GM18520 (cell line): ENCODE results near the gene PHKA1.
"Not testable (repeated sequence)": the region's sequence is repeated elsewhere in the genome, so short reads cannot be mapped to it uniquely, and the experiment has no call there.

Experiments
- ATAC-seq: cut with Tn5 transposase; IDR thresholded peaks from one replicate; pipeline ENCODE4 v1.9.1; 2021; ENCODE audit not compliant: unreplicated experiment

PHKA1 gene

DNA sequence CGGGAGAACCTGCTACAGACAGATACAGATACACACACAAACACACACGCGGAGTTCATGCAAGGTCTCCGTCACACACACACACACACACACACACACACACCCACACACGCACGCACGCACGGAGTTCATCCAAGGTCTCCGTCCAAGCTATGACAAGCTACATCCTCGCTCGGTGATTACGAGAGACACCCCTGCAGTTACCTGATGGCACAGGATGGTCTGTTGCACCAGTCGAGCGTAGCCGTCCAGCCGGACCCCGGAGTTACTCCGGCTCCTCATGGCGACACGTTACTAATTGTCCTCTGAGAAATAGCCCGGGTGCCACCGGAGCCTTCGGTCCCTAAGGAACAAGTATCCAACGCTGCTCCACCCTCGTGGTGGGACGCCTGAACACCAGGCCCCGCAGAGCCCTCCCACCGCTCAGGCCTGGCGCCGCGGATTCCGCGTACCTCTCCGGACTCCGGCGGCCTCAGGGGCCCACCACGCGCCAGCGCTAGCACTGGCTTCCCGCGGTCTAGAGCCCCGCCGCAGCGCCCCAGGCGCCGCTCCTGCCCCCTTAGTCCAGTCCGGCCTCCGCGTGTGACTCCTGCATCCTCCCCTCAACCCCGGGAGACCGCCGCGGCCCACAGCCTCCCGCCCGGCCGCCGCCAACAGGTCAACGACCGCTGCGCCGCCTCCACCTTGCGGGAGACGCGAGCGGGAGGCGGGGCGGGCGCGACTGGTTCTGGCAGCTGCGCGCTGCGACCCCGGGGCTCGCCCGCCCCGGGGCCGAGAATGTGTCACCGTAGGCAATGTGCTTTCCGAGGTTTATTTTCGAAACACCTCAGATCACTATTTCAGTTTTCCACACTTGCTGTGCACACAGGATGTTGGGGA, at the start of gene PHKA1:
TSS of gene PHKA1 (minus strand) at position 708 of the 879 bp plus-strand sequence. CDS start at position 282, 426 bp downstream.
- ATAC-seq: not testable (repeated sequence)

DNA sequence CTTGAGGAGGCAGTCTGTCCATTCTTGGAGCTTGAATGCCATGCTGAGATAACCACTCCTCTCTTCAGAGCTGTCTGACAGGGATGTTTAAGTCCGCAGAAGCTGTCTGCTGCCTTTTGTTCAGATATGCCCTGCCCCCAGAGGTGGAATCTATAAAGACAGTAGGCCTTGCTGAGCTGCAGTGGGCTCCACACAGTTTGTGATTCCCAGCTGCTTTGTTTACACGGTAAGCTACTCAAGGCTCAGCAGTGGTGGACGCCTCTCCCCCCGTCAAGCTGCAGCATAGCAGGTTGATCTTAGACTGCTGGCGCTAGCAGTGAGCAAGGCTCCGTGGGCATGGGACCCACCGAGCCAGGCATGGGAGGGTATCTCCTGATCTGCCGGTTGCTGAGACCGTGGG, 46.3 kb upstream of the PHKA1 start:
- ATAC-seq: not testable (repeated sequence)

DNA sequence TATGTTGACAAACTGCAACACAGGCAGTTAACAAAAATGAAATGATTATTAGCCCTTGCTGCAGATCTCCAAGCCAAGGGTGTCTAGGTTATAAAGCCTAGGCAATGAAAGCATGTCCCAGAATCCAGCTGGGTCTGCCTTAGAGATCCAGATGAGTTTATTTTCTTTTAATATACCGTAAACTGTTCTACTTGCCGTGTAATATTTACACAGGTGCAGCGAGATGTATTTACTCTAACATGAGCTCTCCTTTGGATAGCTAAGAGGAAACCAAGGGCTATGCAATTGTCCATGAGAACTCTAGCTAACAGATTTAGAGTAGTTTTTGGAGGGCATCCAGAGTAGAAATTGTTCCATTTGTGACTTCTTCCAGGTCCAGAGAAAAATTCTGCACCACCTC, 34.4 kb upstream of the PHKA1 start:
- ATAC-seq: not testable (repeated sequence)

DNA sequence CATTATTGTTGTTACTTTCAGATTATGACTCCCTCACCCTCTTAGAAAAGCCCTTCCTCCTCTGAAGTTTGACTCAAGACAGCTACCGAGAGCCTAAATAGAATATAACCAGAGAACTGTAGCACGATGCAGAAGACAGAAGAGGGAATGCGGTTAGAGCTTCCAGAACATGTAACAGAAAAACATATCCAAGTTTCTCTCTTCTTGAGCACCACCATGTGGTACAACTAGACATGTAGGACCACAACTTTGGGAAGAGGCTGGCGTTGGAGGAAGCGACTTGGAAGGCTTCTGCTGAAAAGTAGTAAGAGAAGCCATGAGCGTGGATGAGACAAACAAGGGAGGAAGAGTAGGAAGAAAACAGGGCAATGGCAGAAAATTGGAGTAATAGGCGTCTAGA, 31.4 kb upstream of the PHKA1 start:
- ATAC-seq: not testable (repeated sequence)

DNA sequence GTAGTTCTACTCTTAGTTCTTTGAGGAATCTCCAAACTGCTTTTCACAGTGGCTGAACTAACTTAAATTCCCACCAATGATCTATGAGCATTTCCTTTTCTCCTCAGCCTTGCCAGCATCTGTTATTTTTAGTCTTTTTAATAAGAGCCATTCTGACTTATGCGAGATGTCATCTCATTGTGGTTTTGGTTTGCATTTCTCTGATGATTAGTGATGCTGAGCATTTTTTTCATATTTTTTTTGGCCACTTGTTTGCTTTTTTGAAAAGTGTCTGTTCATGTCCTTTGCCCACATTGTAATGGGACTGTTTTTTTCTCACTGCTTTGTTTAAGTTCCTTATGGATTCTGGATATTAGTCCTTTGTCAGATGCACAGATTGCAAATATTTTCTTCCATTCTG, 21.5 kb upstream of the PHKA1 start:
- no peak for ATAC-seq

DNA sequence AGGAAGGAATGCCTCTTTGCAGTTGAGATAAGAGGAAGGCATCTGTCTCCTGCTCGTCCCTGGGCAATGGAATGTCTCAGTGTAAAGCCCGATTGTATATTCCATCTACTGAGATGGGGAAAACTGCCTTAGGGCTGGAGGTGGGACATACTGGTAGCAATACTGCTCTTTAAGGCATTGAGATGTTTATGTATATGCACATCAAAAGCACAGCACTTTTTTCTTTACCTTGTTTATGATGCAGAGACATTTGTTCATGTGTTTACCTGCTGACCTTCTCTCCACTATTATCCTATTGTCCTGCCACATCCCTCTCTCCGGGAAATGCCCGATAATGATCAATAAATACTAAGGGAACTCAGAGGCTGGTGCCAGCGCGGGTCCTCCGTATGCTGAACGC, 19.5 kb upstream of the PHKA1 start:
- ATAC-seq: not testable (repeated sequence)

DNA sequence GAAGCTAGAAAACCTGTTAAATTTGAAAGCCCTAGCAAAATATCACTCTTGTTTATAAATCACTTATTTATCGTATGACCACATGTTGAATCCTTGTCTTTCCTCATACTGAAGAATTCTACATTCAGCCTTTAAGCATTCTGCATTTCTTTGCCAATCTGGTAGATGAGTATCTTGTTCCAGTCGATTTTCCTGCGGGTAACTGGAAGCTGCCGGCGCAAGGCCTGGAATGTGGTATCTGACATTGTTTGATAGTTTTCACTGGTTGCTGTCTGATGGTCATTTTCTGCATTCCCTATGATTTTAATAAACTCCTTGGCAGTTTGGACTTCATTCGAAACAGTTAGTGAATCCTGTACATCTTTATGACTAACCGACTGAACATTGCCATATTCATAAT, 13.7 kb upstream of the PHKA1 start:
- ATAC-seq: no peak

DNA sequence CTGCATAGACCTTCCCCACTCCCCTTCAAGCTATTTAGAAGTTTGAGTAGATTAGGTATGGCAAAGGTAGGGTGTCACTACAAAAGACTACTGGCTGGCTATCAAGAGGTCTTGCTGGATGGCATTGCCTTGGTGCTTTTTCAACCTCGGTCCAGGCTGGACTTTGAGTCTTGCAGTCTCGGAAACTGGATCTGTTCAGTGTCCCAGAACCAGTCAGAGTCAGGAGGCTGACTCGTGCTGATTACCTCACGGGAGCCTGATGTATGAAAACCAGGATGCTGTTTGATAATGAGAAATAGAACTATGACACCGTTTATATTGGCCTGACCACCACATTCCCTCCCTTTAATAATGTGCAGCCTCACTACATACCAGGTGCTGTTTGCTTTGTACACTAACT, 2.7 kb upstream of the PHKA1 start:
- ATAC-seq: no peak

DNA sequence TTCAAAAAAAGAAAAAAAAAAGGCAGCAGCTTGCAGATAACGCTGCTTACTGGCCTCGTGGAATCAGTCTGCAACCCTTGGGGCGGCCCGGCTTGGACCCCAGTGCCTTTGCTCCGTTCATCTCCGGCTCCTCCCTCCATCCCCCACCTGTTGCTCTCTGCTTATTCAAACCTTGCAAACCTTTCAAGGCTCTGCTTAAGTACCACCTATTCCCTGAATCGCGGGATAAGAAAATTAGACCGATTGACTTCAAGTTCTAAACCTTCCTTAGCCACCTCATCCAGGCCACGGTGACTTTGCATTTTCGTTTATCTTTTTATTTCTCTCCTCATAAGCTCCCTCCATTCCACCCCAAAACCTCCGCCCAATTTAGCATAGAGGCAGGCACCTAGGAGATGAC, 1.4 kb upstream of the PHKA1 start:
- no peak for ATAC-seq

DNA sequence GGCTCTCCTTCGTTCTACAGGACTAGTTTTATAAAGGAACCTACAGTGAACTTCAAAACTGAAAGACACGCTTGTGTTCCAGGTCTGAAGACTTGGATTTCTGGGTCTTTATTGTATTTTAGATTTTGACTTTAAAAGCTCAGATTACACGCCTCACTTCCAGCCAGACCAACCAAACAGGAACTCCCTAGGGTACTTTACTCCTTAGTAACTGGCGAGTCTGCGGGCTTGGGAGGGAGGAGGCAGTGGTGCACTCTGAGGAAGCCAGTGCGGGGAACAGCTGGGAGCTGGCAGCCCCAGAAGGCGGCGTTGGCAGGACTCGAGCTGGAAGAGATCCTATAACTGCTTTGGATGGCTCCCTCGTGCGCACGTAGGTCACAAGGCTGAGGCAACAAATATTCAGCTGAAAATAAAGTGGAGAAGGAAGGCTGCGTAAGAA, 391 bp upstream of the PHKA1 start:
- ATAC-seq: no peak

DNA sequence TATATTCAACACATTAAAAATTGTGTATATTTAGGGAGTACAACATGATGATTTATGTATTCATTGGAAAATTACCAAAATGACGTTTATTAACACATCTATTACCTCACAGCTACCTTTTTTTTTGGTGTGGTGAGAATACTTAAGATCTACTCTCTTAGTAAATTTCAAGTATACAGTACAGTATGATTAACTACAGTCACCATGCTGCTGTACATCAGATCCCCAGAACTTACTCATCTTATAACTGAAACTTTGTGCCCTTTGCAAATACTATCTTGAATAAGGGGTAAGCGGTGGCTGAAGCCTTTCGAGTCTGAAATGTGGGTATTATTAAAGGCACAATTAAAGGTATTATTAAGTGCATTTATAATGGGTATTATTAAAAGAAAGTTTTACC, 976 bp downstream of the PHKA1 start:
- no peak for ATAC-seq

DNA sequence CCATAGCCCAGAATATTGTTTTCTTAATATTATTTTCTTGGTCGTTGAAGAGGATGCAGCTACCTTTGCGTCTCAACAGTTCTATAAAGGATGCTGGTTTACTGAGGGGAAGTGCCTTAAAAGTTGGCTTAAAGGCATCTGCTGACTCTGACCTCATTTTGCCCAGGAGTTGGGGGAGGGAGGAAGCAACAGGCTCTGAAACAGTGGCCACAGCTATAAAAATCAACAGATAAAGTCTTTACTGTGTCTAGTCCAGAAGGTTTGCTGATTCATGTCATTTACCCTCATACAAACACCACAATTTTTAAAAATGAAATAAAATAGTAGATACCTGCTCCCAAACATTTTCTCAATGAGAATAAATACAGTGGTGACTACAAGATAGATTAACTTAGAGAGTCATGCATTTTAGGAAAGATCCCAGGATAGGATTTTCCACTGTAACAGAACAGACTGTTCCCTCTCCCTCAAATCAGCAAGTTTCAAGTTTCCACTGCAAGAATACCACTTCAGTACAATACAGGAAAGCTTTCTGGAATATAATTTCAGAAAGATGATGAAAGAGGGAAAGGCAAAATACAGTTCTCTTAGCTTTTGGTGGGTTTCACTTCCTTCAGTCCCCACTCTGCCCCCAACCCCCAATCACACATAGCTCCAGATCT, 1.9 kb downstream of the PHKA1 start:
- ATAC-seq: no peak

DNA sequence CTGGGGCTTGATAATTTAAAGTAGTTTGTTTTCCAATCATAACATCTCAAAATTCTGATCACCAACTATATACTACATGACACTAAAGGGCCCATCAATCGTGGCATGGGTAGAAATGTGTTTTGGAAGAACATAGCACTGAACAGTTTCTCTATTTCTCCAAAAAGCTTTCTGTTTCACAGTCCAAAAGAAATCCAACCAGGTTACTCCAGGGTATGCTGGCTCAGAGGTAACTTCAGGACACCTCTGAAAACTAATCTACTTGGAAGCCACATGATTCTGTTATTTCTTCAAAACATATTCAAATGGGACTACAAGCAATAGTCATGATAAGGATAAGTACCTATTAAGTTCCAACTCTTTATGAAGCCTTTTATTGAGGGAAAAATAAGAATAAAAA, 8.3 kb downstream of the PHKA1 start:
- no peak for ATAC-seq

DNA sequence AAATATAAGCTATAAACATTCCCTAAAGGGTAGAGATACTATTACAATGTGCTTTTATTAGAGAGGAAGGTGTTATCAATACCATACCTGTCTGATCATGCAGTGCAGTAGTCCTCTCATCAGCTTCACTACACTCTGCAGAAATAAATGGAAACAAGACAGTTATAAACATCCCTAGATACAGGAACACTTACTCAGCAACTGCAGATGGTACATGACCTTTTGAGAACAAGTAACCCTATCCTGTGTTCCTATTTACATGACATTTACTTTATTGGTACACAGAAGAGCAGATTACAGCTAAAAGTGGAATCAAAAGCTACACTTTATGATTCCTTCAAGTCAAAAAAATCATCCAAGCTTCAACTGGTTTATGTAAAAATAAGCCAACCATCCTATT, 9.0 kb downstream of the PHKA1 start:
- no peak for ATAC-seq

DNA sequence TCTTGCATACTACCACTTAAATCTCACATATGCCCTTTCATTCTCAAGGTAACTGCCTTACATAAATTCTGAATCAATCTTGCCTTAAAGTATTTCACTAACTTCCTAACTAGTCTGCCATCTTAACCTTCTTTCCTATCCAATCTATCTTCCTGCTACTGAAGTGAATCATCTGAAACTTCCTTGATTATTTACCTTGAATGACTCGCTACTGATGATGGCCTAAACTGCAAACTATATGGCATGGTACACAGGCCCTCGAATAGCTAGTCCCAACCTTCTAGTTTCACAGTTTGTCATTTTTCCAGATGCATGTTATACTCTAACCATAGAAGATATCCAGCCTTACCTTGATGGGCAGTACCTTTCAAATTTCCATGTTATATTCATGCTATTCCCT, 19.9 kb downstream of the PHKA1 start:
- ATAC-seq: no peak

DNA sequence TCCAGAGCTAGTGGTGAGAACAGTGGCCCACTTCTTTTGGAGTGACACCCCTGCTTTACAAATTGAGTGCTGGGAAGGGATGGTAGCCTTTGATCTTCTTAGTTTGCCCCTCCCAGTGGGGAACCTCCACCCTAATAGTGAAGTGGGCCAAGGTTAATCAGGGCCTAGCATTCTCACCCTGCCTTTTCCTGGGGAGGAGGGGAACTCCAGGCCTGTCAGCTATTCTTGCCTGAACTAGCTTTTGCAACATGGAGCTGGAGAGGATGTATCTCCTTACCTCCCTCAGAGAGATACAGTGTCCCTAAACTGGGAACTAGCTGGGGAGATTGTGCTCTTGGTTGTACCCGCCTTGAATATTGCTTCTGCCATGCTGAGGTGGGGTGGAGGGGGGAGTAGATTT, 20.6 kb downstream of the PHKA1 start:
- no peak for ATAC-seq

DNA sequence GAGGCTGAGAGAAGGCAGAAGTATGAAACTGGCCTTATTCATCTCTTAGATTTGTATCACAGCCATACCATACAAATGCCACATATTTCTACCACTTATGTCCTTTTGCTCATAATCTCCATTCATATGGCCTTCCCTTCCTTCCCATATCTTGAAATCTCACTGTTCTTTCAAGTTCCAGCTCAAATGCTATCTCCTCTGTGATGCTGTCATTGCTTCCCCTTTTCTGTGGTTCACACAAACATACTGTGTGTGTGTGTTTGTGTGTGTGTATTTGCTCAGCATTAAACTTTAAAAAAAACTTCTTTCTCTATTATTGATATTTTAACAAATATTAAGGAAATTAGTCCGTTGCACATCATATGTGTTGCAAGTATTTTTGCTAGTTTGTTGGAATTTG, 26.7 kb downstream of the PHKA1 start:
- no peak for ATAC-seq

DNA sequence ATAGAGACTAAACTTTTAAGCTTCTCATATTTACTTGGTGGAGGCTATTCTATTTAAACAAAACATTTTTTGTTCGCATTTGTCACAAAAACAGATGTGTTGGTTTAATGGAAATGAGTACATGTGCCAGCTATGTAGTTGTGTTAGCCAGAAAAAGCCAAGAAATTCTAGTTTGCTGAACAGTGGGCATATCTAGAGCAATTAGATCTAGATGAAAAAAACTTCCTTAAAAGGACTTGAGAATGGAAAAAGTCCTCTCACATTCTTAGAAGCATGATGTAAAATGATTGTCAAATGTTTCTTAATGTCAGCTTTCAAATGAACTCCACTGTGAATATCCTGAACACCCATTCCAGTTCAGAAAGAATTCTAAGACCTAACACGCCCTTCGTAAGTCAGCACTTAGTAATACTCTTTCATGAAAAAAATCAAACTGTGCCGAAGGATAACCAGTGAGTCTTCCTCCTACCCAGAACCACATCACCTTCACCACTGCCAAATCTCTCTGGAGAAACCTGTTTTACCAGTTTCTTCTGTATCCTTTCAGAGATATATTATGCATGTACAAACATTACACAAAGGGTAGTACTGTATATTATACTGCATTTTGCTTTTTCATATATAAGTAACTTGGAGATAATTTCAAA, 28.2 kb downstream of the PHKA1 start:
- no peak for ATAC-seq

DNA sequence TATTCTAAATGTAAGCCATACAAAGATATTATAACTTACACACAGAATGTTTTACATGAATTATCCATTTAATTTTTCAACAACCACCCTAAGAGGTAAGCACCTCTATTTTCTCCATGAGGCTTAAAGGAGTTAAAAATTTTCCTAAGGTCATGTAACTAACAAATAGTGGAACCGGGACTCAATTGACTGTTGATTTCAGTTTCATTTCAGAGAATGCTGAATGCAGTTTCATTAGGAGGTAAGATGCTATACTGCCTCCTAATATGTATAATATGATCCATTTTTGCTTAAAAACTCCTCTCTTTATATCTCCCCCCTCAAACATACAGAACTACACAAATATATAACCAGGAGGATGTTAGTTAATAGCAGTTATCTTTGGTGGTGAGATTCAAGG, 29.1 kb downstream of the PHKA1 start:
- ATAC-seq: no peak

DNA sequence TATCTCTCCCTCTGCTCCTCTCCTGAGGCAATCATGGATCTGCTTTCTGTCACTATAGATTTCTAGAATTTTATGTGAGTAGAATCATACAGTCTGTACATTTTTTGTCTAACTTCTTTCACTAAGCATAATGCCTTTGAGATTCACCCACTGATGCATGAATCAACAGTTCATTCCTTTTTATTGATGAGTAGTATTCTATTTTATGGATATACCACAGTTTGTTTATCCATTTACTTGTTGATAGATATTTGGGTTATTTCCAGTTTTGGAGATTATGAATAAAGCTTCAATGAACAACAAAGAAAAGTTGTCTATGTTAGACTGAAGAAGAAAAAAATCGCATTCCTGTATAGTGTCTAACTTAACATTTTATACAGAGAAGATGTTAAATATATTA, 30.5 kb downstream of the PHKA1 start:
- no peak for ATAC-seq

DNA sequence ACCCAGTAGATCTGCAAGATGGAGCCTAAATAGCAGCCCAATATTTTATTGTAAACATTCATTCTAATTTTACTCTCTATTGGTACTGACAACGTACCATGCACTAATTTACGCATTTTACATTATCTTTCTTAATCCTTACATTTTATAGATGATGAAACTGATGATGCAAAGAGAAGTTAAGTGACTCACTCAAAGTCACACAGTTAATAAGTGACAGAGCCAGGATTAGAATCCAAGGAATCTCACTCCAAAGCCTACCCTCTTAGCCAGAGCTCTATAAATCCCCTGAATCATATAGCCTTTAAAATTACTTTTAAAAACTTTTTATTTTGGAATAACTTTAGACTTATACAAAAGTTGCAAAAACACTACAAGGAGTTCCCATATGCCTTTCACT, 37.6 kb downstream of the PHKA1 start:
- no peak for ATAC-seq

DNA sequence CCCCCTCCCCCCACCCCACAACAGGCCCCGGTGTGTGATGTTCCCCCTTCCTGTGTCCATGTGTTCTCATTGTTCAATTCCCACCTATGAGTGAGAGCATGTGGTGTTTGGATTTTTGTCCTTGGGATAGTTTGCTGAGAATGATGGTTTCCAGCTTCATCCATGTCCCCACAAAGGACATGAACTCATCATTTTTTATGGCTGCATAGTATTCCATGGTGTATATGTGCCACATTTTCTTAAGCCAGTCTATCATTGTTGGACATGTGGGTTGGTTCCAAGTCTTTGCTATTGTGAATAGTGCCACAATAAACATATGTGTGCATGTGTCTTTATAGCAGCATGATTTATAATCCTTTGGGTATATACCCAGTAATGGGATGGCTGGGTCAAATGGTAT, 40.2 kb downstream of the PHKA1 start:
- not testable (repeated sequence) for ATAC-seq
